Kidney (tissue), 14 donors: ENCODE measurements around the gene TBC1D17. TPM values are rescaled to one million over a fixed set of nuclear protein-coding genes. Genes with fewer than 3 reads are reported as not detected.

Source experiments
- DNase-seq, 5 donors: peaks; one replicate each; pipeline ENCODE4 v3.0.0-alpha.2; 2013 to 2020
- FAIRE-seq: peaks from 2 replicates; lab custom pipeline; 2012; peaks lifted over from hg19 to GRCh38; lab: Jason Lieb, UNC
- H3K27ac ChIP-seq, 2 donors: one replicate each; pipeline ENCODE4 v1.7.0; 2013; ENCODE audit warnings: low read depth in 2 of 2, low read length in 2 of 2, inconsistent platforms in 1 of 2
- H3K27me3 ChIP-seq: one replicate; pipeline ENCODE4 v1.7.1; 2013; ENCODE audit warnings: low read length, inconsistent platforms; ENCODE audit not compliant: control insufficient read depth, insufficient read depth
- H3K36me3 ChIP-seq, 3 donors: one replicate each; pipeline versions ENCODE4 v1.7.0 to v1.7.1; 2013; ENCODE audit warnings: low read length in 3 of 3, control low read depth in 1 of 3, inconsistent platforms in 1 of 3; ENCODE audit not compliant: insufficient read depth in 3 of 3, control insufficient read depth in 2 of 3
- H3K4me1 ChIP-seq, 3 donors: one replicate each; pipeline versions ENCODE4 v1.7.0 to v1.7.1; 2013; ENCODE audit warnings: low read length in 3 of 3, inconsistent platforms in 1 of 3, low read depth in 1 of 3; ENCODE audit not compliant: control insufficient read depth in 2 of 3, insufficient read depth in 2 of 3
- H3K4me3 ChIP-seq, 3 donors: one replicate each; pipeline versions ENCODE4 v1.7.0 to v1.8.1; 2013; ENCODE audit warnings: low read length in 3 of 3, control low read depth in 1 of 3, inconsistent platforms in 1 of 3
- H3K9ac ChIP-seq, 3 donors: one replicate each; pipeline versions ENCODE4 v1.7.0 to v1.7.1; 2013; ENCODE audit warnings: low read length in 3 of 3, control low read depth in 1 of 3, inconsistent platforms in 1 of 3
- H3K9me3 ChIP-seq, 3 donors: one replicate each; pipeline versions ENCODE4 v1.7.0 to v1.7.1; 2013; ENCODE audit warnings: low read length in 3 of 3, control low read depth in 1 of 3, inconsistent platforms in 1 of 3; ENCODE audit not compliant: control insufficient read depth in 2 of 3, insufficient read depth in 1 of 3
- intact Hi-C: fragments of 100-400 bp; cut with DNase I; formaldehyde crosslinking; loops from one replicate; pipeline ENCODE4 v1.11.1; 2022
- polyA plus RNA-seq: library from polyadenylated mRNA; stranded (reverse); fragments of 350-450 nt; fragmentation: Illumina TruSeq; extraction: RNeasy Lipid Tissue Mini Kit (QIAGEN cat#74804); gene quantifications from one replicate; pipeline ENCODE4 v1.2.3, GENCODE V29; 2014; ENCODE audit warnings: low read depth, low replicate concordance; ENCODE audit not compliant: insufficient read depth
- total RNA-seq: library from RNA; stranded (reverse); fragmentation: NEBNext Ultra II Directional; extraction: Animal tissue kit (Norgen Biotek cat#: 25700); gene quantifications from one replicate; pipeline ENCODE4 v1.2.1, GENCODE V29; 2021
- TF ChIP-seq, protein P1 (sequence below): IDR thresholded peaks from 3 replicates; pipeline ENCODE4 v1.5.1; 2012; ENCODE audit warnings: mild to moderate bottlenecking, moderate library complexity, borderline replicate concordance; ENCODE audit not compliant: insufficient read depth; ENCODE audit errors: extremely low read depth
- donor health status: control.
- donor health status: control.
- donor health status: control.
- donor health status: control.
- donor health status: control.
- donor health status: DM: yes; HTN: yes; CAD: no.
- donor health status: Normal renal cell carcinoma (clear cell type).

The TBC1D17 gene
- total and polyA plus RNA-seq, 2 donors from 2014 or later = 34.8 to 43.6 TPM

DNA sequence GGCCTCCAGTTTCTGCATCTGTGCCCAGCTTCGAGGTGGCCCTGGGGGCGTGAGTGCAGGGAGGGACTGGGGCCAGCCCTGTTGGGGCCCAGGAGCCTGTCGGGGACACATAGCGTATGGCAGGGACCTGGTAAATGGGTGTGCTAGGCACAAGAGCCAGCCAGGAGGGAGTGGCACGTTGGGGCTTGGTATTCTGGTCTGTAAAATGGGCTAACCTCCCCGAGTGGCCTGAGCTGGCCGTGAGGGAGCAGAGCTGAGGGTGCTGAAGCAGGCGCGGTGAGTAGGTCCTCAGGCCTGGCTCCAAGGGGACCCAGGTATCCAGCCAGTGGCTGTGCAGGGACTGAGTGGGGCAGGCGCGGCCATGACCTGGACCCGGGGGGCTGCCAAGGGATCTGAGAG lies 22.2 kb upstream of the TBC1D17 start:
- FAIRE-seq (no peak), DNase-seq (no peak)
- Histone ChIP-seq H3K36me3 (peaks cover 0 to 24% (median 9%) of the 10 kb centered on the region in 3 donors), H3K9ac (no peak overlapping the region), H3K4me1 (peaks cover 0 to 13% (median 9%) of the 10 kb centered on the region in 3 donors), H3K9me3 (no peaks in the 10 kb centered on the region), H3K27ac (no peak overlapping the region), H3K4me3 (no peak overlapping the region), H3K27me3 (no peaks in the 10 kb centered on the region)
- intact Hi-C loops = no loop called here
- TF ChIP-seq, protein P1, sequence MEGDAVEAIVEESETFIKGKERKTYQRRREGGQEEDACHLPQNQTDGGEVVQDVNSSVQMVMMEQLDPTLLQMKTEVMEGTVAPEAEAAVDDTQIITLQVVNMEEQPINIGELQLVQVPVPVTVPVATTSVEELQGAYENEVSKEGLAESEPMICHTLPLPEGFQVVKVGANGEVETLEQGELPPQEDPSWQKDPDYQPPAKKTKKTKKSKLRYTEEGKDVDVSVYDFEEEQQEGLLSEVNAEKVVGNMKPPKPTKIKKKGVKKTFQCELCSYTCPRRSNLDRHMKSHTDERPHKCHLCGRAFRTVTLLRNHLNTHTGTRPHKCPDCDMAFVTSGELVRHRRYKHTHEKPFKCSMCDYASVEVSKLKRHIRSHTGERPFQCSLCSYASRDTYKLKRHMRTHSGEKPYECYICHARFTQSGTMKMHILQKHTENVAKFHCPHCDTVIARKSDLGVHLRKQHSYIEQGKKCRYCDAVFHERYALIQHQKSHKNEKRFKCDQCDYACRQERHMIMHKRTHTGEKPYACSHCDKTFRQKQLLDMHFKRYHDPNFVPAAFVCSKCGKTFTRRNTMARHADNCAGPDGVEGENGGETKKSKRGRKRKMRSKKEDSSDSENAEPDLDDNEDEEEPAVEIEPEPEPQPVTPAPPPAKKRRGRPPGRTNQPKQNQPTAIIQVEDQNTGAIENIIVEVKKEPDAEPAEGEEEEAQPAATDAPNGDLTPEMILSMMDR = no peak

DNA sequence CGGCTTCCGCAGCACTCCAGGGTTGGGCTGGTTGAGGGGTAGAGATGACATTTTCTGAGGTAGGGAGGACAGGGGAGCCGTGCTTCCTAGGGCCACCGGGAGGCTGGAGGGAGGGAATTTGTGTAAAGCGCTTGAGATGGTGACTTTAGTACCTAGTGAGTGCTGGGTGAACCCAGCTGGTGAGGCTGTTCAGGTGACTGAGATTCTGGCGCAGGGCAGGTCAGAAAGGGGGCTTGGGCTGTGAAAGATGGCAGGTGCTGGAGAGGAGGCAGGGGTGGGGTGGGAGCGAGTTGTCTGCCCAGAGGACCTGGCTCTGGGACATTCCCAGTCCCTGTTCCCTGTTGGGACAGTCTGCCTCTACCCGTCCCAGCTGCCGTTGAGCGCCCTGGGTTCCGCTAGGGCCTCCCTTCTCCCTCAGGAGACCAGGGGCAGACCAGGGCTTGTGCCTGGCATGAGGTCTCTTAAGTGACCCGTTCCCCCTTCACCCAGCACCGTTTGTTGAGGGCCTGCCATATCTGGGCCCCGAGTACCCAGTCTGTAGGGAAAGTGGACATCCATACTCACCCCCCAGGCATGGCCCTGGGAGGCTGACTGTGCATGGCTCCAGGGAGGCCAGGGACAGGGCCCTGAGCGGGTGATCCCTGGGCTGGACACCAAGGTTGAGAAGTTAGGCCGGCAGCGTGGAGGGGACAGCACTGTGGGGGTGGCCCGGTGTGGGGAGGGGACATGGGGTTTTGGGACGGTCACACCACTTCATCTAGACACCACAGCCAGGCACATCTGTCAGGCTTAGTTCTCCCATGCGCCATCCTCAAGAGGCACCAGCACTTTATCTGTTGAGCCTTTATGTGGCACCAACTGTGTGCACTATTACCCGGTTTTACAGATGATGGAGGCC lies 21.6 kb upstream of the TBC1D17 start:
- H3K9me3 ChIP-seq = no peaks in the 10 kb centered on the region
- DNase-seq (peak in 1 of 5 donors; percentile 47), FAIRE-seq (no peak)
- TF ChIP-seq, protein P1 = no peak
- H3K4me3 ChIP-seq = no peak overlapping the region
- no peak overlapping the region for H3K27ac ChIP-seq
- peaks cover 0 to 28% (median 9%) of the 10 kb centered on the region in 3 donors for H3K36me3 ChIP-seq
- intact Hi-C loops = no loop called here
- H3K27me3 ChIP-seq = no peaks in the 10 kb centered on the region
- peaks cover 0 to 13% (median 9%) of the 10 kb centered on the region in 3 donors for H3K4me1 ChIP-seq
- H3K9ac ChIP-seq = no peak overlapping the region

- peaks cover 0 to 31% (median 9%) of the 10 kb centered on the region in 3 donors for H3K36me3 ChIP-seq
- FAIRE-seq = no peak
- no peak overlapping the region for H3K9ac ChIP-seq
- no peak overlapping the region for H3K27ac ChIP-seq
- no peaks in the 10 kb centered on the region for H3K27me3 ChIP-seq
- TF ChIP-seq, protein P1 = no peak
- intact Hi-C loops = no loop called here
- peaks cover 0 to 13% (median 9%) of the 10 kb centered on the region in 3 donors for H3K4me1 ChIP-seq
- DNase-seq = peak in 1 of 5 donors; percentile 37
- H3K9me3 ChIP-seq = no peaks in the 10 kb centered on the region
- no peak overlapping the region for H3K4me3 ChIP-seq
Observed at GRCh38 chr19:49856574-49857021, 20.9 kb upstream of the TBC1D17 start.
